ENCODE results near the gene OLFM1.

DNA sequence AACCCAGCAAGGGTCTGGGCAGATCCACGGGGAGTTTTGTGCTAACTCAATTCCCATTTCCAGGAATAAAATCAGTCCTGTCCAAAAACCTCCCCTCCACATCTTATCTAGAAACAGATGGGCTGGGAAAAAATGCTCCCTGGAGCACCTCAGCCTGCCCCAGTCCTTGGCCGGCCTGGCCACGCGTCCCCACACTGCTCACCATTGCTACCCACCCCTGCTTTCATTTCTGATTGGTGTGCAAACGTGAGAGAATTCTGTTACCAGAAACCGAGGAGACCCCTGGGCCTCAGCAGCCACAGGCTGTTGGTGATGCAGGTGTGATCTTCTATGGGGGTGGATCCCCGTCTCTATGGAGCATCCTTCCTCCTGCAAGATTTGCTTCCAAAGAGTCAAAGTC, 38.0 kb upstream of the OLFM1 start:
- TF ChIP-seq HINFP (tag; conservative IDR thresholded peaks at IDR 0.05; ENCODE audit: low read depth) (no peak), MYC (IDR thresholded peaks at IDR 0.05; ENCODE audit: low read depth, low read length) (no peak), MYC (CRISPR knock-in tag; IDR thresholded peaks at IDR 0.05; ENCODE audit: borderline replicate concordance, low read depth) (no peak), MEIS2 (IDR thresholded peaks at IDR 0.05; ENCODE audit: partially characterized antibody) (no peak), SMAD3 (CRISPR knock-in tag; conservative IDR thresholded peaks at IDR 0.05) (no peak), EP300 (IDR thresholded peaks at IDR 0.05; ENCODE audit: low read length) (no peak), CAMTA2 (CRISPR knock-in tag; conservative IDR thresholded peaks at IDR 0.05) (no peak), SMC3 (conservative IDR thresholded peaks at IDR 0.05; ENCODE audit: insufficient read depth, low read depth, low read length) (no peak), TBP (optimal IDR thresholded peaks at IDR 0.05; ENCODE audit: low read depth, low read length) (no peak), ZNF431 (CRISPR knock-in tag; IDR thresholded peaks at IDR 0.05) (no peak), NCOR1 (IDR thresholded peaks at IDR 0.05) (no peak), ZNF263 (CRISPR knock-in tag; IDR thresholded peaks at IDR 0.05; ENCODE audit: borderline replicate concordance) (no peak), TAF1 (IDR thresholded peaks at IDR 0.05; ENCODE audit: control insufficient read depth, extremely low read depth, insufficient read depth, low read length, severe bottlenecking) (no peak)
- TF ChIP-seq, protein P1, sequence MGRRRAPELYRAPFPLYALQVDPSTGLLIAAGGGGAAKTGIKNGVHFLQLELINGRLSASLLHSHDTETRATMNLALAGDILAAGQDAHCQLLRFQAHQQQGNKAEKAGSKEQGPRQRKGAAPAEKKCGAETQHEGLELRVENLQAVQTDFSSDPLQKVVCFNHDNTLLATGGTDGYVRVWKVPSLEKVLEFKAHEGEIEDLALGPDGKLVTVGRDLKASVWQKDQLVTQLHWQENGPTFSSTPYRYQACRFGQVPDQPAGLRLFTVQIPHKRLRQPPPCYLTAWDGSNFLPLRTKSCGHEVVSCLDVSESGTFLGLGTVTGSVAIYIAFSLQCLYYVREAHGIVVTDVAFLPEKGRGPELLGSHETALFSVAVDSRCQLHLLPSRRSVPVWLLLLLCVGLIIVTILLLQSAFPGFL (CRISPR knock-in tag; IDR thresholded peaks at IDR 0.05): no peak
- TF ChIP-seq, protein P2, sequence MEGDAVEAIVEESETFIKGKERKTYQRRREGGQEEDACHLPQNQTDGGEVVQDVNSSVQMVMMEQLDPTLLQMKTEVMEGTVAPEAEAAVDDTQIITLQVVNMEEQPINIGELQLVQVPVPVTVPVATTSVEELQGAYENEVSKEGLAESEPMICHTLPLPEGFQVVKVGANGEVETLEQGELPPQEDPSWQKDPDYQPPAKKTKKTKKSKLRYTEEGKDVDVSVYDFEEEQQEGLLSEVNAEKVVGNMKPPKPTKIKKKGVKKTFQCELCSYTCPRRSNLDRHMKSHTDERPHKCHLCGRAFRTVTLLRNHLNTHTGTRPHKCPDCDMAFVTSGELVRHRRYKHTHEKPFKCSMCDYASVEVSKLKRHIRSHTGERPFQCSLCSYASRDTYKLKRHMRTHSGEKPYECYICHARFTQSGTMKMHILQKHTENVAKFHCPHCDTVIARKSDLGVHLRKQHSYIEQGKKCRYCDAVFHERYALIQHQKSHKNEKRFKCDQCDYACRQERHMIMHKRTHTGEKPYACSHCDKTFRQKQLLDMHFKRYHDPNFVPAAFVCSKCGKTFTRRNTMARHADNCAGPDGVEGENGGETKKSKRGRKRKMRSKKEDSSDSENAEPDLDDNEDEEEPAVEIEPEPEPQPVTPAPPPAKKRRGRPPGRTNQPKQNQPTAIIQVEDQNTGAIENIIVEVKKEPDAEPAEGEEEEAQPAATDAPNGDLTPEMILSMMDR (IDR thresholded peaks at IDR 0.05 in 2 of 3, conservative IDR thresholded peaks at IDR 0.05 in 1 of 3; ENCODE audit: insufficient read depth in 2 of 3, low read depth in 1 of 3, low read length in 3 of 3): no peak

Measured in K562 (cell line).